Raji (cell line): ENCODE results near the gene LIMK1.

ENCODE experiments used
- POLR2A ChIP-seq: IDR thresholded peaks from 2 replicates; pipeline ENCODE4 v1.6.1; 2011; ENCODE audit warnings: low read depth, low read length, control low read depth; ENCODE audit not compliant: insufficient read depth

LIMK1 gene

GRCh38 chr7:74049997-74050798 lies 33.4 kb upstream of the LIMK1 start:
- TF ChIP-seq POLR2A: no peak

- no peak for TF ChIP-seq POLR2A
Measured at GRCh38 chr7:74051193-74051592, 32.4 kb upstream of the LIMK1 start.

GRCh38 chr7:74051629-74052410 lies 31.8 kb upstream of the LIMK1 start:
- no peak for TF ChIP-seq POLR2A

- no peak for TF ChIP-seq POLR2A
Measured at GRCh38 chr7:74052628-74053027, 31.0 kb upstream of the LIMK1 start.

GRCh38 chr7:74053589-74054186 lies 29.9 kb upstream of the LIMK1 start:
- no peak for TF ChIP-seq POLR2A

GRCh38 chr7:74056096-74056915 lies 27.3 kb upstream of the LIMK1 start:
- no peak for TF ChIP-seq POLR2A

- TF ChIP-seq POLR2A: no peak
Measured at GRCh38 chr7:74057216-74057925, 26.2 kb upstream of the LIMK1 start.

GRCh38 chr7:74057987-74058386 lies 25.6 kb upstream of the LIMK1 start:
- TF ChIP-seq POLR2A: no peak

- TF ChIP-seq POLR2A: no peak
Measured at GRCh38 chr7:74058486-74058885, 25.1 kb upstream of the LIMK1 start.

- no peak for TF ChIP-seq POLR2A
Measured at GRCh38 chr7:74059037-74059436, 24.6 kb upstream of the LIMK1 start.

GRCh38 chr7:74059681-74060588 lies 23.7 kb upstream of the LIMK1 start:
- TF ChIP-seq POLR2A: no peak

GRCh38 chr7:74061840-74062539 lies 21.6 kb upstream of the LIMK1 start:
- TF ChIP-seq POLR2A: no peak

- TF ChIP-seq POLR2A: no peak
Measured at GRCh38 chr7:74063223-74063641, 20.4 kb upstream of the LIMK1 start.
